CD8-positive, alpha-beta memory T cell (primary cell): ENCODE results near the gene CTTNBP2NL. TPM values are rescaled to one million over a fixed set of nuclear protein-coding genes. Genes with fewer than 3 reads are reported as not detected.
"Not testable (repeated sequence)": the region's sequence is repeated elsewhere in the genome, so short reads cannot be mapped to it uniquely, and the experiment has no call there.

ENCODE experiments used
- CTCF ChIA-PET: fragments of 350-600 bp; sonication (Branson Sonifier 250); formaldehyde crosslinking; loops from one replicate; lab custom pipeline; 2021; ENCODE audit warnings: antibody characterized with exemption; lab: Charles Lee
- POLR2A ChIA-PET: fragments of 350-600 bp; sonication (Branson Sonifier 250); formaldehyde crosslinking; loops from one replicate; lab custom pipeline; 2021; ENCODE audit warnings: antibody characterized with exemption; lab: Charles Lee
- DNase-seq, 5 donors: peaks; one replicate each; pipeline versions ENCODE4 v3.0.0 to v3.0.0-alpha.2; 2020 to 2022; ENCODE audit warnings: mixed read lengths in 1 of 5
- H3K27ac ChIP-seq: one replicate; pipeline ENCODE4 v1.7.0; 2013; ENCODE audit warnings: low read depth, mild to moderate bottlenecking, low read length, moderate library complexity
- H3K27me3 ChIP-seq: 2 replicates; pipeline ENCODE4 v1.7.0; 2013; ENCODE audit warnings: low read length, mild to moderate bottlenecking; ENCODE audit not compliant: insufficient read depth, poor library complexity, severe bottlenecking
- H3K36me3 ChIP-seq: 2 replicates; pipeline ENCODE4 v1.7.0; 2013; ENCODE audit warnings: mild to moderate bottlenecking, low read length, moderate library complexity; ENCODE audit not compliant: insufficient read depth
- H3K4me1 ChIP-seq: 2 replicates; pipeline ENCODE4 v1.7.0; 2013; ENCODE audit warnings: mild to moderate bottlenecking, low read length, moderate library complexity; ENCODE audit not compliant: insufficient read depth
- H3K4me3 ChIP-seq: 2 replicates; pipeline ENCODE4 v1.7.0; 2013; ENCODE audit warnings: mild to moderate bottlenecking, low read length
- H3K9me3 ChIP-seq: 2 replicates; pipeline ENCODE4 v1.7.0; 2013; ENCODE audit warnings: mild to moderate bottlenecking, low read length
- H3K27ac Mint-ChIP-seq, 8 donors: one replicate each; pipeline ENCODE4 v1.8.0; 2020 to 2021; ENCODE audit warnings: mixed read lengths in 8 of 8, mild to moderate bottlenecking in 6 of 8, inconsistent platforms in 3 of 8, moderate library complexity in 3 of 8
- H3K27me3 Mint-ChIP-seq, 2 donors: one replicate each; pipeline ENCODE4 v1.8.0; 2020 to 2021; ENCODE audit warnings: mixed read lengths in 2 of 2, mild to moderate bottlenecking in 1 of 2, moderate library complexity in 1 of 2
- H3K36me3 Mint-ChIP-seq, 3 donors: one replicate each; pipeline ENCODE4 v1.8.0; 2020 to 2021; ENCODE audit warnings: mixed read lengths in 3 of 3, inconsistent platforms in 1 of 3, mild to moderate bottlenecking in 1 of 3
- H3K4me1 Mint-ChIP-seq, 3 donors: one replicate each; pipeline ENCODE4 v1.8.0; 2020 to 2021; ENCODE audit warnings: mixed read lengths in 3 of 3, inconsistent platforms in 1 of 3, mild to moderate bottlenecking in 1 of 3
- H3K4me3 Mint-ChIP-seq, 7 donors: one replicate each; pipeline ENCODE4 v1.8.0; 2020 to 2021; ENCODE audit warnings: mixed read lengths in 7 of 7, mild to moderate bottlenecking in 6 of 7, moderate library complexity in 4 of 7, inconsistent platforms in 2 of 7
- H3K9me3 Mint-ChIP-seq, 5 donors: one replicate each; pipeline ENCODE4 v1.8.0; 2020 to 2022; ENCODE audit warnings: mixed read lengths in 5 of 5, mild to moderate bottlenecking in 3 of 5, moderate library complexity in 2 of 5, inconsistent platforms in 1 of 5
- polyA plus RNA-seq: library from polyadenylated mRNA; unstranded; fragments of 300-500 nt; fragmentation: Illumina TruSeq; gene quantifications from one replicate; pipeline ENCODE4 v1.2.3, GENCODE V29; 2021
- total RNA-seq, 2 experiments: library from RNA; stranded (reverse); gene quantifications; one replicate each; pipeline ENCODE4 v1.2.3, GENCODE V29; 2021

Gene CTTNBP2NL
- total and polyA plus RNA-seq, 3 experiments from 2014 or later, result 0.07 to 2.5 (median 2.3) TPM

- CTCF ChIA-PET, result no interaction called here
- H3K4me3 Mint-ChIP-seq, result no peak overlapping the region
- Histone ChIP-seq H3K27ac (no peak overlapping the region), H3K4me3 (no peak overlapping the region), H3K9me3 (no peaks in the 10 kb centered on the region), H3K27me3 (peaks cover 8% of the 10 kb centered on the region), H3K36me3 (no peaks in the 10 kb centered on the region), H3K4me1 (no peaks in the 10 kb centered on the region)
- no peak for DNase-seq
- POLR2A ChIA-PET, result no interaction called here
- no peaks in the 10 kb centered on the region for H3K36me3 Mint-ChIP-seq
- peaks cover 7 to 9% (median 8%) of the 10 kb centered on the region in 3 donors for H3K4me1 Mint-ChIP-seq
- peaks cover 2 to 7% (median 6%) of the 10 kb centered on the region in 5 donors for H3K9me3 Mint-ChIP-seq
- no peak overlapping the region for H3K27ac Mint-ChIP-seq
- H3K27me3 Mint-ChIP-seq, result peaks cover 27 to 61% of the 10 kb centered on the region in 2 donors
These were observed 75.0 kb downstream of the CTTNBP2NL start for GRCh38 chr1:112470966-112471365.

- POLR2A ChIA-PET, result no interaction called here
- no peaks in the 10 kb centered on the region for H3K9me3 ChIP-seq
- peaks cover 29 to 63% of the 10 kb centered on the region in 2 donors for H3K27me3 Mint-ChIP-seq
- H3K36me3 ChIP-seq, result no peaks in the 10 kb centered on the region
- H3K9me3 Mint-ChIP-seq, result peaks cover 7 to 17% (median 15%) of the 10 kb centered on the region in 5 donors
- H3K4me1 Mint-ChIP-seq, result no peaks in the 10 kb centered on the region
- CTCF ChIA-PET, result no interaction called here
- no peak for DNase-seq
- no peak overlapping the region for H3K27ac ChIP-seq
- no peak overlapping the region for H3K27ac Mint-ChIP-seq
- no peak overlapping the region for H3K4me3 ChIP-seq
- peaks cover 0 to under 1% (median 0%) of the 10 kb centered on the region in 3 donors for H3K36me3 Mint-ChIP-seq
- no peak overlapping the region for H3K4me3 Mint-ChIP-seq
- no peaks in the 10 kb centered on the region for H3K4me1 ChIP-seq
- peaks cover 8% of the 10 kb centered on the region for H3K27me3 ChIP-seq
These were observed 76.1 kb downstream of the CTTNBP2NL start for GRCh38 chr1:112472142-112472541.

- Mint-ChIP-seq H3K9me3 (peaks cover 20 to 40% (median 37%) of the 10 kb centered on the region in 5 donors), H3K4me3 (no peak overlapping the region), H3K4me1 (no peaks in the 10 kb centered on the region), H3K27ac (no peak overlapping the region), H3K27me3 (peaks cover 38 to 46% of the 10 kb centered on the region in 2 donors), H3K36me3 (peaks cover 2 to 21% (median 2%) of the 10 kb centered on the region in 3 donors)
- ChIA-PET CTCF (interaction anchor here (0.6 kb wide), 1 partner anchor 1386 kb away, joined by 3 read pairs; no protein-coding TSS in a partner anchor), POLR2A (no interaction called here)
- Histone ChIP-seq H3K4me3 (no peak overlapping the region), H3K27ac (no peak overlapping the region), H3K9me3 (no peaks in the 10 kb centered on the region), H3K36me3 (no peaks in the 10 kb centered on the region), H3K4me1 (no peaks in the 10 kb centered on the region), H3K27me3 (no peaks in the 10 kb centered on the region)
- no peak for DNase-seq
These were observed 81.5 kb downstream of the CTTNBP2NL start for GRCh38 chr1:112477550-112477949.

- H3K36me3 ChIP-seq, result no peaks in the 10 kb centered on the region
These were observed 82.3 kb downstream of the CTTNBP2NL start for GRCh38 chr1:112478314-112478713.

DNA sequence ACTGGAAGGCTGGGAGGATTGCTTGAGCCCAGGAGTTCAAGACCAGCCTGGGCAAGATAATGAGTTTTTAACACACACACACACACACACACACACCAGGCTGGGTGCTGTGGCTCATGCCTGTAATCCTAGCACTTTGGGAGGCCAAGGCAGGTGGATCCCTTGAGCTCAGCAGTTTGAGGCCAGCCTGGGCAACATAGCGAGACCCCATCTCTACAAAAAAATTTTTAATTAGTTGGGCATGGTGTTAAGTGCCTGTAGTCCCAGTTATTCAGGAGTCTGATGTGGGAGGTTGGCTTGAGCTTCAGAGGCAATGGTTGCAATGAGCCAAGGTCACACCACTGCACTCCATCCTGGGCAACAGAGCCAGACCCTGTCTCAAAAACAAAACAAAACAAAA is 90.0 kb downstream of the CTTNBP2NL start:
- POLR2A ChIA-PET, H3K36me3 ChIP-seq, DNase-seq, H3K4me1 Mint-ChIP-seq, H3K4me3 ChIP-seq, H3K9me3 Mint-ChIP-seq, H3K4me1 ChIP-seq, H3K27ac ChIP-seq, H3K27me3 ChIP-seq, H3K36me3 Mint-ChIP-seq, H3K27ac Mint-ChIP-seq, H3K9me3 ChIP-seq: not testable (repeated sequence)
- H3K4me3 Mint-ChIP-seq, result peak overlapping the region in 1 of 7 donors; percentile 14
- peaks cover 9 to 24% of the 10 kb centered on the region in 2 donors for H3K27me3 Mint-ChIP-seq
- CTCF ChIA-PET, result interaction anchor here (1.4 kb wide), 1 partner anchor 16 kb away, joined by 4 read pairs; no protein-coding TSS in a partner anchor

More at GRCh38 chr1:112478314-112478713, 82.3 kb downstream of the CTTNBP2NL start:
- peaks cover 20 to 40% (median 37%) of the 10 kb centered on the region in 5 donors for H3K9me3 Mint-ChIP-seq
- Histone ChIP-seq H3K27ac (no peak overlapping the region), H3K4me3 (no peak overlapping the region), H3K9me3 (no peaks in the 10 kb centered on the region), H3K27me3 (no peaks in the 10 kb centered on the region), H3K4me1 (no peaks in the 10 kb centered on the region)
- H3K36me3 Mint-ChIP-seq, result peaks cover 2 to 21% (median 2%) of the 10 kb centered on the region in 3 donors
- H3K4me3 Mint-ChIP-seq, result no peak overlapping the region
- no peaks in the 10 kb centered on the region for H3K4me1 Mint-ChIP-seq
- CTCF ChIA-PET, result no interaction called here
- DNase-seq, result no peak
- POLR2A ChIA-PET, result no interaction called here
- peaks cover 31 to 39% of the 10 kb centered on the region in 2 donors for H3K27me3 Mint-ChIP-seq
- H3K27ac Mint-ChIP-seq, result no peak overlapping the region

- H3K4me3 Mint-ChIP-seq, H3K9me3 ChIP-seq, H3K27ac ChIP-seq, H3K9me3 Mint-ChIP-seq, H3K4me3 ChIP-seq, H3K27me3 ChIP-seq, H3K36me3 Mint-ChIP-seq, H3K4me1 Mint-ChIP-seq, POLR2A ChIA-PET, CTCF ChIA-PET, H3K36me3 ChIP-seq, H3K4me1 ChIP-seq, H3K27ac Mint-ChIP-seq, DNase-seq: not testable (repeated sequence)
- peaks cover 12 to 22% of the 10 kb centered on the region in 2 donors for H3K27me3 Mint-ChIP-seq
These were observed 91.7 kb downstream of the CTTNBP2NL start for GRCh38 chr1:112487686-112488085.

DNA sequence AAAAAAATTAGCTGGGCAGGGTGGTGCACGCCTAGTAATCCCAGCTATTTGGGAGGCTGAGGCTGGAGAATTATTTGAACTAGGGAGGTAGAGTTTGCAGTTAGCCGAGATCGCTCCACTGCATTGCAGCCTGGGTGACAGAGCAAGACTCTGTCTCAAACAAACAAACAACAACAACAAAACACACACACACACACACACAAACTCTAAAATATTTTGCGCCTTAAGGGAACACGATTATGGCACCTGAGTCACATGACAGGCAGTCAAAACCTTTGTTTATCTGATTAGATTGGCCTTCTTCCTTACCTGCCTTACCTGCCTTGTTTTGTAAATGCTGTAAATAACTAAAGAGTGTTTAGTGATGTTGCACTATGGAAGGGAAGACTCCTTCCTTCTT is 92.1 kb downstream of the CTTNBP2NL start:
- no peaks in the 10 kb centered on the region for H3K27me3 ChIP-seq
- H3K27me3 Mint-ChIP-seq, result peaks cover 12 to 26% of the 10 kb centered on the region in 2 donors
- H3K9me3 ChIP-seq, result no peaks in the 10 kb centered on the region
- H3K27ac ChIP-seq, result no peak overlapping the region
- DNase-seq, result no peak
- H3K9me3 Mint-ChIP-seq, result no peaks in the 10 kb centered on the region
- H3K36me3 Mint-ChIP-seq, result no peaks in the 10 kb centered on the region
- ChIA-PET CTCF (no interaction called here), POLR2A (no interaction called here)
- no peaks in the 10 kb centered on the region for H3K4me1 Mint-ChIP-seq
- no peak overlapping the region for H3K4me3 Mint-ChIP-seq
- H3K27ac Mint-ChIP-seq, result no peak overlapping the region
- no peak overlapping the region for H3K4me3 ChIP-seq
- H3K36me3 ChIP-seq, result no peaks in the 10 kb centered on the region
- H3K4me1 ChIP-seq, result no peaks in the 10 kb centered on the region

DNA sequence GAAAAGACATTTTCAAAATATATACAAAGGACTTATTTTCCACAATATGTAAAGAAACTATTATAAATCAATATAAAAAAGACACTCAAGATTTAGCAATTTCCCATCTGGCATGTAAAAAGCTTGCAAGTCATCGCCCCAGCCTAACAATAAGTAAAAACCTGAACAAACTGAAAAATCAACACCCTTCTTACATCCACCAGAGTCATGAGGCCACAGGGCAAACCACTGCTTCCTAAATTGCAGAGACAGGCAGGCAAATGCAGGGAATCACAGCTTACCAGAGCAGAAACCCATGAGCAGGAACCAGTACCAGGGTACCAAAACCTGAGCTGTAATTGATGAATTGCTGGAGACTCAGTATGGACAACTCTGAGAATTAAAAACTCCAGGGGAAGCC is 96.1 kb downstream of the CTTNBP2NL start:
- H3K9me3 Mint-ChIP-seq, result no peaks in the 10 kb centered on the region
- Histone ChIP-seq H3K27ac (no peak overlapping the region), H3K4me1 (no peaks in the 10 kb centered on the region), H3K36me3 (no peaks in the 10 kb centered on the region), H3K27me3 (no peaks in the 10 kb centered on the region), H3K4me3 (no peak overlapping the region), H3K9me3 (no peaks in the 10 kb centered on the region)
- H3K27ac Mint-ChIP-seq, result no peak overlapping the region
- H3K4me3 Mint-ChIP-seq, result no peak overlapping the region
- ChIA-PET POLR2A (no interaction called here), CTCF (interaction anchor here (0.9 to 1.2 kb wide), 2 partner anchors 10 to 13 kb away, joined by 3 to 4 read pairs; no protein-coding TSS in a partner anchor)
- DNase-seq, result no peak
- no peaks in the 10 kb centered on the region for H3K36me3 Mint-ChIP-seq
- H3K27me3 Mint-ChIP-seq, result peaks cover 12 to 39% of the 10 kb centered on the region in 2 donors
- H3K4me1 Mint-ChIP-seq, result no peaks in the 10 kb centered on the region
